G401.6 (cell line): ENCODE measurements around the gene NR1H2.

Experiments
- FAIRE-seq: peaks from 2 replicates; lab custom pipeline; 2012; peaks lifted over from hg19 to GRCh38; lab: Jason Lieb, UNC

Gene NR1H2

DNA sequence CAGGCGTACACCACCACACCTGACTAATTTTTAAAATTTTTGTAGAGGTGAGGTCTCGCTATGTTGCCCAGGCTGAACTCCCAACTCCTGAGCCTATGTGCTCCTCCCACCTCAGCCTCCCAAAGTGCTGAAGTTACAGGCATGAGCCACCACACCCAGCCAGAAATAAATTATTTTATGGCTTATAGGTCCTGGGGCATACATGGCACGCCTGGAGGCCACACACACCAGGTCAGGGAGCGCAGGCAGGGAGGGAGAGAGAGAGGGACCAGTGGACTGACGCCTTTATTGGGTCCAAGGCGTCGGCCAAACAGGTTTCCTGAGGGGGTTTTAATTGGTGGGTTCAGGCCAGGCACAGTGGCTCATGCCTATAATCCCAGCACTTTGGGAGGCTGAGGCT lies 49.3 kb downstream of the NR1H2 start:
- no peak for FAIRE-seq

DNA sequence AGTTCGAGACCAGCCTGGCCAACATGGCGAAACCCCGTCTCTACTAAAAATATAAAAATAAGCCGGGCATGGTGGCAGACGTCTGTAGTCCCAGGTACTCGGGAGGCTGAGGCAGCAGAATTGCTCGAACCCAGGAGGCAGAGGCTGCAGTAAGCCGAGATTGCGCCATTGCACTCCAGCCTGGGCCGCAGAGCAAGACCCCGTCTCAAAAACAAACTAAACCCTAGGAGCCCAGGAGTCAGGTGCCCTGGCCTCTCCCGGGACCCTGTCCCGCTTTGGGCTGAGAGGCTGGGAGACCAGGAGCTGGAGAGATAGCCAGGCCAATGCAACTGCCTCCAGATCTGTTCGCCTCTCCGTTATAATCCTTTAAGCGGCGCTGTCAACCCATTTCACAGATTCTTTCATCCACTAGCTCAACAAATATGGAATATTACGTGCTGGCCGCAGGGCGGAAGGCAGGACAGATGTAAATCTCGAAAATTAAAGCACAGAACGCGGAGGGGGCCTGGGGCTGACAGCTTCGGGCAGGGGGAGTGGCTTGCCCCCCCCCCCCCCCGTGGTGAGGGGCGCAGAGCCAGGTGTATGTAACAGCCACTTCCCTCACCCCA lies 51.2 kb downstream of the NR1H2 start:
- no peak for FAIRE-seq

DNA sequence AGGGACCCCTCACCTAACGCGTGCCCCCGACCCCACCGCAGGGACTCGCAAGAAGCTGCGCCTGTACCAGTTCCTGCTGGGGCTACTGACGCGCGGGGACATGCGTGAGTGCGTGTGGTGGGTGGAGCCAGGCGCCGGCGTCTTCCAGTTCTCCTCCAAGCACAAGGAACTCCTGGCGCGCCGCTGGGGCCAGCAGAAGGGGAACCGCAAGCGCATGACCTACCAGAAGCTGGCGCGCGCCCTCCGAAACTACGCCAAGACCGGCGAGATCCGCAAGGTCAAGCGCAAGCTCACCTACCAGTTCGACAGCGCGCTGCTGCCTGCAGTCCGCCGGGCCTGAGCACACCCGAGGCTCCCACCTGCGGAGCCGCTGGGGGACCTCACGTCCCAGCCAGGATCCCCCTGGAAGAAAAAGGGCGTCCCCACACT lies 51.8 kb downstream of the NR1H2 start:
- FAIRE-seq: no peak

DNA sequence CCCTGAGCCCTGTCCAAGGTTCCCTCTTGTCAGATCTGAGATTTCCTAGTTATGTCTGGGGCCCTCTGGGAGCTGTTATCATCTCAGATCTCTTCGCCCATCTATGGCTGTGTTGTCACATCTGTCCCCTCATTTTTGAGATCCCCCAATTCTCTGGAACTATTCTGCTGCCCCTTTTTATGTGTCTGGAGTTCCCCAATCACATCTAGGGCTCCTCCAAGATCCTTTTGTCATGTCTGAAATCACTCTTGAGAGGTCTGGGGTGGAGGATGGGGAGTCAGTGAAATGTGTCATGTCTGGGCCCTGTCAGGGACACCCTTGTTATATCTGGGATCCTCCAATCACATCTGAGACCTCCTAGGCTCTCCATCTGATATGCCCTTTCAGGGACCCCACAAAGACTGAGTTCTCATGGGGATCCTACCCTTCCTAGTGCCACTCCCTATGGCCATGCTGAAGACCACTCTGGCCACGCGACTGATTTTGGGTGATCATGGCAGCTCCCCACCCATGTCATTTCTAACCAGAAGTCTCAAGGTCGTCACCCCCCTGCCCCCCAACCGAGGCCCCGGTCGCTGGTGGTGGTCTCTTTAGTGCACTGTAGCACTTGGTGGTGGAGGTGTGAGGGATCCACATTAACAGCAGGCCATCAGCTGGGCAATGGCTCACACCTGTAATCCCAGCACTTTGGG lies 52.7 kb downstream of the NR1H2 start:
- FAIRE-seq: no peak

DNA sequence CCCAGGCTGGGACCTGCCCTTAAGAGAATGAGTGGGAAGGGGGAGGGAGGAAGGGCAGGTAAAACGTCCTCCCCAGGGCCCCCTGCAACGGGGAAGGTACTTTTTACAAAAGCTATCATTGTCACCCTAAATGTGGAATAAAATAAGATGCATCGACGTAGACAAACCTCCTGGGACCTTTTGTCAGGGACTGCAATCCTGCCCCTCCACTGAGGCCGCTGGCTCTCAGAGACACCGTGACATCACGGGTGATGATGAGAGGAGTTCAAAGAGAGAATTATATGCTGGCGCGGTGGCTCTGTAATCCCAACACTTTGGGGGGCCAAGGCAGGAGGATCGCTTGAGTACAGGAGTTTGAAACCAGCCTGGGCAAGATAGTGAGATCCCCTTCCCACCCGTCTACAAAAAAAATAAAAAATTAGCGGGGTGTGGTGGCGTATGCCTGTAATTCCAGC lies 54.7 kb downstream of the NR1H2 start:
- FAIRE-seq: no peak

DNA sequence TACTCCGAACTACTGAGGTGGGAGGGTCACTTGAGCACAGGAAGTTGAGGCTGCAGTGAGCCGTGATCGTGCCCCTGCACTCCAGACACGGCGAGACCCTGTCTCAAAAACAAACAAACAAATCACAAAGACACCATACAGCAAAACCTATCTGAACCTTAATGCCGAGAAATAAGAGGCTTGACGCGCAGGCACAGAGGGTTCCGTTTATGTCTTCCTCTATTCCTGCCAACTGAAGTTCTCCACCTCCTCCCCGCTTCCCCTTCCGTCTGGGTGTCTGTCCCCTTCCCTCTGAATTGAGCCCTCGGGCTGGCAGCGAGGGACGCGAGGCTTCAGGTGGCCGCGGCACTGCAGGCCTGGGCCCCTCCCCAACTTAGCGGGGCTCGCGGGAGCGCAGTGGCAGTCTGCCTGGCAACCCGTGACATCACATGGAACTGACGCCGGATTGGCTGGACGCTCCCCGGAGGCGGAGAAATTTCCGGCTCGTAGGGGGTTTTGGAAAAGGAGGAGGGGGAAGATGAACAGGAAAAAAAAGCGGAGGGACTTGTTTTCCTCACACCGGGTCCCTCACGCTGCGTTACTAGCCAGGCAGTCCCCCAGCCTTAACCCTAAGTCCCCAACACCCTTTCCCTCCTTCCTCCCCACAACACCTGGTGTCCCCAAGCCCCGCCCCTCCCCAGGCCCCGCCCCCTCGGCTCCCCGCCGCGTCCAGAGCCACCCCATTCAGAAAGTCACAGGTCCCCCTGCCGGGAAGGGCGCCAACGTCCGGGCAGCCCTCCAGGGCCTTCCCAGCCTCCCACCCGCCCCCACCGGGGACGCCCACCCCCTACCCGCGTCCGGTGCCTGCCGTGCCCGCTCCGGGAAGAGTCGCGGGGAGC lies 55.3 kb downstream of the NR1H2 start:
- FAIRE-seq: peak; percentile 74

DNA sequence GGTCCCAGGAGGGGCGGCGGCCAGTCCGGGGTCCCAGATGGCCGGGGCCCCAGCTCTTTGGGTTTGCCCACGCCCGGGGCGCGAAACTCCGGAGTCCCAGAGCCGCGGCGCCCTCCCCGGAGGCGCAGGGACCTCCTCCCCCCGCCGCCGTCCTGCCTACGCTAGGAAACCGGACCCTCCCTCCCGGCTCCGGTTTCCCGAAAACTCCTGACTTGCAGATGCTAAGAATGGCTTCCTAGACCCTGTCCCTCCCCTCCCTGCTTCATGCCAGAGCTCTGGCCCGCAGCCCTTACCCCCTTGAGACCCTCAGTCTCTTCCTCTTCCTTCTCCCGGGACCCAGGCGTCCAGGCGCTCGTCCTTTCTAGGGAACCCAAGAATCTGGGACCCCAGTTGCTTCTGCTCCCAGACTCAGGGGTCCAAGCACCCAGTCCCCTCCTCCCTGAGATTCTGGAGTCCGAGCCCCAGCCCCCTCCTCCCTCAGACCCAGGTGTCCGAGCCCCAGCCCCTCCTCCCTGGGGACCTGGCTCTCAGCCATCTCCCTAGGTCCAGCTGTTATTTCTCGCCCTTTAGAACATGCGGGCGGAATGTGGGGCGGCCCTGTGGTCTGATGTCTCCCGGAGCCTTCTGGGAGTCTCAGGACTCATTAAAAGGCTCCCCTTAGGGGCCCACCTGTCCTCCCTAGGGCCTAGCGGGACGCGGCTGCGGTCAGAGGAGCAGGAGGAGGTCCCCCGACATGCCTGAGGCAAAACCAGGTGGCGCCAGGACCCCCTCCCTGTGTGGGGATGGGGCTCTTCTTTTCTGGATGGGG lies 56.2 kb downstream of the NR1H2 start, which contains the start of gene MYBPC2:
TSS of gene MYBPC2 (plus strand) at position 672 of the 808 bp plus-strand sequence. CDS start at position 734, 62 bp downstream.
- no peak for FAIRE-seq
